C4-2B (cell line): Measurements from ENCODE around the gene SLC43A2.
A peak's percentile ranks its signal among the peaks of the same experiment; 100 is the strongest.

ENCODE experiments used
- H3K27ac ChIP-seq: fragments of 450-650 bp; 2 replicates; pipeline ENCODE4 v1.5.1; 2017
- ZFX ChIP-seq: fragments of 450-650 bp; IDR thresholded peaks from 2 replicates; pipeline ENCODE4 v1.6.1; 2017
- TF ChIP-seq, protein P1 (sequence below): fragments of 450-650 bp; conservative IDR thresholded peaks from 2 replicates; pipeline ENCODE4 v1.5.1; 2017; ENCODE audit warnings: mild to moderate bottlenecking

Gene SLC43A2

DNA sequence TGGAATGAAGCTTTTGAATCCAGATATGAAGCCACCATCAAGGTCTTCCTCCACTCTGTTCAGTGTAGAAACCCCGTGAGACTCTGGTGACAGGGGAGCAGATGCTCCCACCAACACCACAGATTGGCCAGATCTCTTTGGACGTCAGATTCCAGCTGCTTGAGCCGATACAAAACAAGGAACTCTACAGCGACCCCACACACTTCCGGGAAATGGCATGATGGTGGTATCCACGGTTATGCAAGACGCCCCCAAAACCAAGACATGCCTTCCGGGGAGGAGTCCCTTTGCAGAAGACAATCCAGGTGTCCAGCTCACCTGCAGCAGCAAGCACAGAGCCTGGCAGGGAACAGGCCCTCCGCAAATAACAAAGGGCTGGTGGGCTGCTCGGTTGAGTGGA, 46.3 kb downstream of the SLC43A2 start:
- no peak overlapping the region; the same call in 1 of the 2 replicates for H3K27ac ChIP-seq
- TF ChIP-seq, protein P1, sequence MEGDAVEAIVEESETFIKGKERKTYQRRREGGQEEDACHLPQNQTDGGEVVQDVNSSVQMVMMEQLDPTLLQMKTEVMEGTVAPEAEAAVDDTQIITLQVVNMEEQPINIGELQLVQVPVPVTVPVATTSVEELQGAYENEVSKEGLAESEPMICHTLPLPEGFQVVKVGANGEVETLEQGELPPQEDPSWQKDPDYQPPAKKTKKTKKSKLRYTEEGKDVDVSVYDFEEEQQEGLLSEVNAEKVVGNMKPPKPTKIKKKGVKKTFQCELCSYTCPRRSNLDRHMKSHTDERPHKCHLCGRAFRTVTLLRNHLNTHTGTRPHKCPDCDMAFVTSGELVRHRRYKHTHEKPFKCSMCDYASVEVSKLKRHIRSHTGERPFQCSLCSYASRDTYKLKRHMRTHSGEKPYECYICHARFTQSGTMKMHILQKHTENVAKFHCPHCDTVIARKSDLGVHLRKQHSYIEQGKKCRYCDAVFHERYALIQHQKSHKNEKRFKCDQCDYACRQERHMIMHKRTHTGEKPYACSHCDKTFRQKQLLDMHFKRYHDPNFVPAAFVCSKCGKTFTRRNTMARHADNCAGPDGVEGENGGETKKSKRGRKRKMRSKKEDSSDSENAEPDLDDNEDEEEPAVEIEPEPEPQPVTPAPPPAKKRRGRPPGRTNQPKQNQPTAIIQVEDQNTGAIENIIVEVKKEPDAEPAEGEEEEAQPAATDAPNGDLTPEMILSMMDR: no peak
- TF ChIP-seq ZFX: no peak

DNA sequence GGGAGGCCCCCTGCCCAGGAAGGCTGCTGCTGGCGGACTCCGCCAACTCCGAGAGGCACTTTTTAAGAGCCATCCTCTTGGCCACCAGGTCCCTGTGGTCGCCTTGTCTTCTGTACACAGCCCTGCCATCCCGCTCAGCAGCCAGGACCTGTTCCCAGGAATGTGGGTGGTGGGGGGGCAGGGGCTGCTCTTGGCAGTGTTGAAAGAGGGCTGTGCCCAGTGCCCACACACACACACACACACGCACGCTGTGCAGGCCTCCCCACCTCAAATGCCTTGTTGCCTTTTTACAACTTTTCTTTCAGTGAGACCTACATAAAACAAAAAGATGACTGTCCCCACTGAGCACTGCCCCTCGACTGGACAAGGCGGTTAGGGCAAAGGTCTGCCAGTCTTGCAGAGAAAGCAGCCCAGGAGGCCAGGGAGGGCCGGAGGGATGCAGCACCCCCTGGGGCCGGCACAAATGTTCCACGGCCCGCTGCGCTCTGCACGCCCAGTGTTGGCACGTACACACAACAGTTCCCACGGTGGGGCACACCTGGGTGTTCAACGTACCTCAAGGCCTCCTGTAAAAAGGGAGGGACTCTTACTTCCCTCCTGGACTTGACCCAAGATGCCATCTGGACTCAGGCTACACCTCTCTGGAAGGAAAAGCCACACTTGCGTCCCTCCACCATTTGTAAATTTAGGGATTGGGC, 47.5 kb downstream of the SLC43A2 start:
- peak overlapping the region; percentile 21; the same call in 1 of the 2 replicates for H3K27ac ChIP-seq
- TF ChIP-seq ZFX: no peak
- TF ChIP-seq, protein P1: no peak

DNA sequence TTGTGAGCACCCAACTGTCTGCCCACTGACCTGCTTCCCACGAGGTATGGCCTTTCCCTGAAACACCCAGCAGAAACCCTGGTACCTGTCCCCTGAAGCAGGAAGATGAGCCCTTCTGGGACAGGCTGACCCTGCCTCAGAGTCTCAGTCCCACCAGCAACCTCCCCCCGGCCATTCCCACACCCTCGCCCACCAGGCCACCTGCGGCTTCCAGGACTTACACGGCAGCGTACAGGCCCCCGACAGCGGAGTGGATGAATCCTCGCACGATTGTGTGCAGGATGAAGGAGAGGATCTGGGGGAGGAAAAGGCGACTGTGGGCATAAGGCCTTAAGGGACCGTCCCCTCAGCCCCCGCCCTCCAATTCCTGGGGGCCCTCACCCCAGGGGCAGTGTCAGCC, 50.6 kb downstream of the SLC43A2 start:
- TF ChIP-seq, protein P1: no peak
- TF ChIP-seq ZFX: no peak
- no peak overlapping the region; the same call in 1 of the 2 replicates for H3K27ac ChIP-seq

DNA sequence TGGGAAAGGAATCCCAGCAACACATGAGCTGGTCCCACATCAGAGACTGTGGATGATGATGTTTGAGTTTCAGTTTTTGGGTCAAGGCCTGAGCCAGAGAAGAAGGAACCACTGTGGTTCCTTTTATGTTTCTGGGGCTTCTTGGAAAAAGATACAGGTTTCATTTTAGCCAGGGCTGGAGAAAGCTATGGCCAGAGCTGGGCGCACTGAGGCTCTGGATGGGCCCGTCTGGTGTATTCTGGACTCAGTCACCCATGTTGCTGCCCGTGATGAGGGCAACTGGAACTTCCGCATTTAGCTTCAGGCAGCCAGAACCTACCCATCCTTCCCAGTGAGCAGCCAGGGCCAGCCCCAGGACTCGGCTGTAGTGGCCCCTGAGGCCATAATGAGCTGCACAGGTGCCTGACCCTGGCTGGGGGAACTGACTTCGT, 51.0 kb downstream of the SLC43A2 start:
- peak overlapping the region; percentile 18 for H3K27ac ChIP-seq
- TF ChIP-seq, protein P1: no peak
- TF ChIP-seq ZFX: no peak

DNA sequence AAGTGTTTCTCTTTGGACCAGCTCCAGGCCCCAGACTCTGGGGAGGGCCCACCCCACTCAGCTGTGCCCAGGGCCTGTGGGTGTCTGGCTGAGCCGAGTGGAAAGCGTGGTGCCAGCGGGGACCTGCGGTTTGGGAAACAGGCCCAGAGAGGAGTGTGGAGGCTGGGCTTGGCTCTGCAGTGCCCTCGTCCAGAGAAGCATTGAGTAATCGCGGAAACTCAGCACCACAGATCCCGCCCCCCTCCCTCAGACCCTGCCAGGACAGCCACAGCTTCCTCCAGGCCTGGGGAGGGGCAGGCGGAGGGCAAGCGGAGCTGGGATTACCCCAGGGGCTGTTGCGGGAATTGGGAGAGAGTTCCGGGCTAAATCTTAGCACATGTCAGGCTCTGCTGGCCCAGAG, 51.5 kb downstream of the SLC43A2 start:
- peak overlapping the region; percentile 18 for H3K27ac ChIP-seq
- TF ChIP-seq ZFX: no peak
- TF ChIP-seq, protein P1: no peak

- no peak overlapping the region; the same call in 1 of the 2 replicates for H3K27ac ChIP-seq
- no peak for TF ChIP-seq ZFX
- TF ChIP-seq, protein P1: no peak
Measured at GRCh38 chr17:1576500-1576899, 52.1 kb downstream of the SLC43A2 start.

DNA sequence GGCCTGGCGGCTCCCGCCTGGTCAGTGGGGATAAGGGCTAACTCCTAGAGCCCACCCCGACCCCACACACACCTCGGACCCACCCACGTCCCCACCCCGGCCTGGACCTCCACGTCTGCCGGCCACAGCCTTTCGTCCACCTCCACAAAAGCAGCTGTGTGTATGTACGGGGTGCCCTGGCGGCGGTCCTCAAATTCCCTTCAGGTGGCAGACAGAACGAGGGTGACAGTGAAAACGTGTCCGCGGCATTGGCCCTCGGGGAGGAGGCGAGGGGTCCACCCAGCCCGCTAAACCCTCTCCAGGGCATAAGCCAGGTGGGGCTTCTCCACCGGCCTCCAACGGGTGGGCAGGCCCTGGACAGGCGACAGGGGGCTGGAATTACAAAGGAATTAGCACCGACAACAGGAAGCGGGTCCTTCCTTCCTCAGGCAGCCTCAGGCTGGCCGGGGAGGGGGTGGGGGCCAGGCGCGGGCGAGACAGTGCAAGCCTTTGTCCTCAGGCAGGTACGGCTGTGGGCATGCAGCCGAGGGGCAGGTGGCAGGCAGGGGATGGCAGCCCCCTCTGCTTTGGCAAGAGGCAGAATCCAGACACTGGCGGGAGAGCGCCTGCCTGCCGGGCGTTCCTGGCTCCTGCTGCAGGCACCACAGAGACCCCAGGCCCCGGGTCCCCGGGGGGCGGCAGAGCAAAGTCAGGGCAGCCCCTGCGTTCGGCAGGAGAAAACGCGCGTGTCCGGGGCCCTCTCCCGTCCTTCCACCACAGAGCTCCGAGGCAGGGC, 53.8 kb downstream of the SLC43A2 start:
- TF ChIP-seq, protein P1: no peak; the same call in 1 of the 2 replicates
- no peak for TF ChIP-seq ZFX
- H3K27ac ChIP-seq: peak overlapping the region; percentile 3; the same call in 1 of the 2 replicates
